ENCODE results near the gene AURKA. TPM values are rescaled to one million over a fixed set of nuclear protein-coding genes. Genes with fewer than 3 reads are reported as not detected.

AURKA gene
- total and polyA plus RNA-seq, 9 of the 15 experiments (the other 6 are each of a cell fraction or from before 2014, with no cell fraction given) = 72.7 to 162 (median 113) TPM

GRCh38 chr20:56362833-56363413 lies 29.1 kb downstream of the AURKA start (continued):
- TF ChIP-seq ARID4B (CRISPR knock-in tag; IDR thresholded peaks at IDR 0.05) (peak; percentile 54; the same call in 1 of the 2 replicates), UBTF (IDR thresholded peaks at IDR 0.05; ENCODE audit: borderline replicate concordance in 1 of 2, low read depth in 2 of 2, low read length in 2 of 2) (0 out of 4 replicates have a peak, but pooled peaks of 1 of the 2 experiments have one; percentile 7), CBFA2T3 (IDR thresholded peaks at IDR 0.05) (peak; percentile 100), ZNF561 (CRISPR knock-in tag; conservative IDR thresholded peaks at IDR 0.05) (no peak), TRIM28 (IDR thresholded peaks at IDR 0.05) (0 out of 2 replicates have a peak, but pooled peaks have one; percentile 48), GATAD2B (IDR thresholded peaks at IDR 0.05; ENCODE audit: borderline replicate concordance) (peak; percentile 78), HDAC2 (IDR thresholded peaks at IDR 0.05) (peak; percentile 78; the same call in 1 of the 2 replicates), NFE2 (IDR thresholded peaks at IDR 0.05; ENCODE audit: low read depth) (peak; percentile 42; the same call in 1 of the 2 replicates), ZNF23 (CRISPR knock-in tag; IDR thresholded peaks at IDR 0.05) (no peak), FOS (IDR thresholded peaks at IDR 0.05; ENCODE audit: extremely low read depth, insufficient read length) (no peak), PHF8 (IDR thresholded peaks at IDR 0.05; ENCODE audit: borderline replicate concordance, low read length) (no peak), GABPA (tag; conservative IDR thresholded peaks at IDR 0.05; ENCODE audit: low read depth) (peak; percentile 22; the same call in 1 of the 2 replicates), ZNF354B (CRISPR knock-in tag; IDR thresholded peaks at IDR 0.05) (no peak), POLR3A (IDR thresholded peaks at IDR 0.05; ENCODE audit: borderline replicate concordance, extremely low read depth, insufficient read depth, insufficient read length) (no peak), BRCA1 (IDR thresholded peaks at IDR 0.05) (no peak), BRCA1 (CRISPR knock-in tag; IDR thresholded peaks at IDR 0.05) (no peak), SMARCA4 (IDR thresholded peaks at IDR 0.05) (peak; percentile 95), ZNF165 (CRISPR knock-in tag; IDR thresholded peaks at IDR 0.05; ENCODE audit: borderline replicate concordance) (no peak), CHAMP1 (IDR thresholded peaks at IDR 0.05) (peak; percentile 86)

All from K562 (cell line).